ENCODE results near the gene ATL3.

DNA sequence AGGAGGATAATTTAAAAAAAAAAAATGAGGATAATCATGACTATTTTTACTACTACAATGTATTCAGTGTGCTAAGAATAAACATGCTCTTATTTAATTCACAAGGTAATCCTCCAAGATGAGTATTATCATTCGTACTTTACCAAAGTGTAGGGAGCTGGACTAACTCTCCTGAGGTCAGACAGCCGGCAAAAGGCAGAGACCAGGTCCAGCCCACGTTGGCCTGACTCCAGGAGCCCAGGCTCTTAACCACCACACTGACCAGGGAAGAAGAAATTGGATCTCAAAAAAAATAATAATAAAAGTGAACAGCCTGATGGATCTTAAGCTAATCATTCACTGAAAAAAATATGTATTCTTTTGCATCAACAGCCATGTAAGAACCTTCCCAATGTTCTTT is 82.2 kb downstream of the ATL3 start:
- TF ChIP-seq, protein P1, sequence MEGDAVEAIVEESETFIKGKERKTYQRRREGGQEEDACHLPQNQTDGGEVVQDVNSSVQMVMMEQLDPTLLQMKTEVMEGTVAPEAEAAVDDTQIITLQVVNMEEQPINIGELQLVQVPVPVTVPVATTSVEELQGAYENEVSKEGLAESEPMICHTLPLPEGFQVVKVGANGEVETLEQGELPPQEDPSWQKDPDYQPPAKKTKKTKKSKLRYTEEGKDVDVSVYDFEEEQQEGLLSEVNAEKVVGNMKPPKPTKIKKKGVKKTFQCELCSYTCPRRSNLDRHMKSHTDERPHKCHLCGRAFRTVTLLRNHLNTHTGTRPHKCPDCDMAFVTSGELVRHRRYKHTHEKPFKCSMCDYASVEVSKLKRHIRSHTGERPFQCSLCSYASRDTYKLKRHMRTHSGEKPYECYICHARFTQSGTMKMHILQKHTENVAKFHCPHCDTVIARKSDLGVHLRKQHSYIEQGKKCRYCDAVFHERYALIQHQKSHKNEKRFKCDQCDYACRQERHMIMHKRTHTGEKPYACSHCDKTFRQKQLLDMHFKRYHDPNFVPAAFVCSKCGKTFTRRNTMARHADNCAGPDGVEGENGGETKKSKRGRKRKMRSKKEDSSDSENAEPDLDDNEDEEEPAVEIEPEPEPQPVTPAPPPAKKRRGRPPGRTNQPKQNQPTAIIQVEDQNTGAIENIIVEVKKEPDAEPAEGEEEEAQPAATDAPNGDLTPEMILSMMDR (IDR thresholded peaks at IDR 0.05 in 4 of 5, conservative IDR thresholded peaks at IDR 0.05 in 1 of 5): no peak
- TF ChIP-seq POLR2A (IDR thresholded peaks at IDR 0.05): no peak

All from gastrocnemius medialis (tissue), 4 donors.